ENCODE results near the gene C1QTNF3.

DNA sequence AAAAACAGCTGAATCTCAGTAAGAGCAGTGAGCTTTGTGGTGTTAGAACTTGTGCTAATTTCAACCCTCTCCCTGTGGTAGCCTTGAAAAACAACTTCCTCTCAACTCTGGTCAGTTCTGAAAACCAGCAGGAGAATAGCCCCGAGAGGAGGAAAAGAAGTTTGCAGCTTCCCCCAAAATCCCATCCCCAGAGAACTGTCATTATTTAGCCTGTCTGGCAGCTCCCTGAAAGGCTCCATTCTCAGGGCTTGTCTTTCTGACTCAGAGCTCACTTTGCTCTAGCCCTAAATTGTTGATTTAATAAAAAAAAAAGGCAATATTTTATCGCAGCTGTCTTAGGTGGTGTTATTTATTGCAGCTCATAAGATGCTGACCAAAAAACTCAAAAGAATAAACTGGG lies 47.1 kb downstream of the C1QTNF3 start:
- TF ChIP-seq, protein P1, sequence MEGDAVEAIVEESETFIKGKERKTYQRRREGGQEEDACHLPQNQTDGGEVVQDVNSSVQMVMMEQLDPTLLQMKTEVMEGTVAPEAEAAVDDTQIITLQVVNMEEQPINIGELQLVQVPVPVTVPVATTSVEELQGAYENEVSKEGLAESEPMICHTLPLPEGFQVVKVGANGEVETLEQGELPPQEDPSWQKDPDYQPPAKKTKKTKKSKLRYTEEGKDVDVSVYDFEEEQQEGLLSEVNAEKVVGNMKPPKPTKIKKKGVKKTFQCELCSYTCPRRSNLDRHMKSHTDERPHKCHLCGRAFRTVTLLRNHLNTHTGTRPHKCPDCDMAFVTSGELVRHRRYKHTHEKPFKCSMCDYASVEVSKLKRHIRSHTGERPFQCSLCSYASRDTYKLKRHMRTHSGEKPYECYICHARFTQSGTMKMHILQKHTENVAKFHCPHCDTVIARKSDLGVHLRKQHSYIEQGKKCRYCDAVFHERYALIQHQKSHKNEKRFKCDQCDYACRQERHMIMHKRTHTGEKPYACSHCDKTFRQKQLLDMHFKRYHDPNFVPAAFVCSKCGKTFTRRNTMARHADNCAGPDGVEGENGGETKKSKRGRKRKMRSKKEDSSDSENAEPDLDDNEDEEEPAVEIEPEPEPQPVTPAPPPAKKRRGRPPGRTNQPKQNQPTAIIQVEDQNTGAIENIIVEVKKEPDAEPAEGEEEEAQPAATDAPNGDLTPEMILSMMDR (IDR thresholded peaks at IDR 0.05), result no peak
- TF ChIP-seq POLR2A (IDR thresholded peaks at IDR 0.05) (no peak), EP300 (IDR thresholded peaks at IDR 0.05) (no peak)

Data from stomach (tissue), 4 donors.